ENCODE results near the gene TBC1D4. TPM values are rescaled to one million over a fixed set of nuclear protein-coding genes. Genes with fewer than 3 reads are reported as not detected.

TBC1D4 gene
- total and polyA plus RNA-seq, 9 of the 15 experiments (the other 6 are each of a cell fraction or from before 2014, with no cell fraction given), result 2.8 to 12.3 (median 7.0) TPM

GRCh38 chr13:75454497-75454896, 27.5 kb downstream of the TBC1D4 start:
- Histone ChIP-seq H3K4me2 (ENCODE audit: insufficient read depth, low read length) (no peak overlapping the region), H3K4me1 (replicated peaks in 1 of 2; ENCODE audit: control insufficient read depth in 2 of 2, insufficient read depth in 2 of 2, low read length in 2 of 2) (no peaks in the 10 kb centered on the region), H2AFZ (ENCODE audit: low read depth, low read length) (no peak overlapping the region), H3K36me3 (ENCODE audit: control insufficient read depth, insufficient read depth, low read length) (no peaks in the 10 kb centered on the region), H3K4me3 (no peak overlapping the region), H4K20me1 (replicated peaks; ENCODE audit: control insufficient read depth, insufficient read depth, low read length) (no peaks in the 10 kb centered on the region), H3K27me3 (ENCODE audit: control insufficient read depth in 2 of 2, insufficient read depth in 2 of 2, low read length in 2 of 2) (no peaks in the 10 kb centered on the region), H3K9me1 (ENCODE audit: control insufficient read depth, insufficient read depth, low read length) (no peaks in the 10 kb centered on the region), H3K9ac (ENCODE audit: insufficient read depth in 1 of 2, low read depth in 2 of 2, low read length in 2 of 2) (no peak overlapping the region), H3K9me3 (replicated peaks; ENCODE audit: control insufficient read depth, insufficient read depth, low read depth, low read length) (no peaks in the 10 kb centered on the region), H3K79me2 (ENCODE audit: control insufficient read depth, insufficient read depth, low read length) (no peaks in the 10 kb centered on the region), H3K27ac (ENCODE audit: extremely low read depth, low read depth, low read length) (no peak overlapping the region)
- in situ Hi-C loops (cut with MboI) (no loop called here), intact Hi-C loops (cut with micrococcal nuclease) (no loop called here)
- POLR2A ChIA-PET, result no interaction called here
- no peak for ATAC-seq
- DNase-seq (ENCODE audit: extremely low read depth in 1 of 4, low spot score in 3 of 4), result no peak
- no TSS peak for BruUV-seq (replicated peaks)
- CTCF ChIA-PET (ENCODE audit: low intra/inter-chr PET ratio), result no interaction called here
- FAIRE-seq, result no peak
- 33% methylated on average over 1 of the region's 1 CpG for WGBS (ENCODE audit: insufficient coverage, low coverage, missing lambda C conversion rate)
- TF ChIP-seq SP1 (CRISPR knock-in tag; IDR thresholded peaks at IDR 0.05), result no peak
- TF ChIP-seq SRF (CRISPR knock-in tag; IDR thresholded peaks at IDR 0.05), result no peak
- TF ChIP-seq NELFE (IDR thresholded peaks at IDR 0.05; ENCODE audit: insufficient read depth, insufficient read length), result no peak

GRCh38 chr13:75452564-75452963, 29.4 kb downstream of the TBC1D4 start:
- no peaks in the 10 kb centered on the region for H4K20me1 ChIP-seq (replicated peaks; ENCODE audit: control insufficient read depth, insufficient read depth, low read length)
- no peak for ATAC-seq
- no peaks in the 10 kb centered on the region for H3K9me1 ChIP-seq (ENCODE audit: control insufficient read depth, insufficient read depth, low read length)
- 19% methylated on average over 8 of the region's 8 CpGs for WGBS (ENCODE audit: insufficient coverage, low coverage, missing lambda C conversion rate)
- no peak for TF ChIP-seq ATF1 (CRISPR knock-in tag; IDR thresholded peaks at IDR 0.05)
- TF ChIP-seq ATF1 (tag; IDR thresholded peaks at IDR 0.05), result no peak
- TF ChIP-seq ZNF583 (CRISPR knock-in tag; IDR thresholded peaks at IDR 0.05), result no peak
- TF ChIP-seq MAFG (tag; conservative IDR thresholded peaks at IDR 0.05), result 0 out of 2 replicates have a peak, but pooled peaks have one; percentile 22
- H3K4me1 ChIP-seq (replicated peaks in 1 of 2; ENCODE audit: control insufficient read depth in 2 of 2, insufficient read depth in 2 of 2, low read length in 2 of 2), result no peaks in the 10 kb centered on the region
- H3K36me3 ChIP-seq (ENCODE audit: control insufficient read depth, insufficient read depth, low read length), result no peaks in the 10 kb centered on the region
- intact Hi-C loops (cut with micrococcal nuclease) (no loop called here), in situ Hi-C loops (cut with MboI) (no loop called here)
- no peak overlapping the region for H3K4me3 ChIP-seq
- no TSS peak for BruUV-seq (replicated peaks)
- no peak overlapping the region for H3K9ac ChIP-seq (ENCODE audit: insufficient read depth in 1 of 2, low read depth in 2 of 2, low read length in 2 of 2)
- H3K79me2 ChIP-seq (ENCODE audit: control insufficient read depth, insufficient read depth, low read length), result no peaks in the 10 kb centered on the region
- no peak for DNase-seq (ENCODE audit: extremely low read depth in 1 of 4, low spot score in 3 of 4)
- CTCF ChIA-PET (ENCODE audit: low intra/inter-chr PET ratio), result no interaction called here
- no peak overlapping the region for H3K4me2 ChIP-seq (ENCODE audit: insufficient read depth, low read length)
- no peak for FAIRE-seq
- no peak overlapping the region for H3K27ac ChIP-seq (ENCODE audit: extremely low read depth, low read depth, low read length)
- H3K27me3 ChIP-seq (ENCODE audit: control insufficient read depth in 2 of 2, insufficient read depth in 2 of 2, low read length in 2 of 2), result no peaks in the 10 kb centered on the region
- no peaks in the 10 kb centered on the region for H3K9me3 ChIP-seq (replicated peaks; ENCODE audit: control insufficient read depth, insufficient read depth, low read depth, low read length)
- POLR2A ChIA-PET, result no interaction called here
- no peak overlapping the region for H2AFZ ChIP-seq (ENCODE audit: low read depth, low read length)

Measured in K562 (cell line).